HG02884 (cell line): Measurements from ENCODE around the gene SMC1B.

Source experiments
- ATAC-seq: cut with Tn5 transposase; IDR thresholded peaks from one replicate; pipeline ENCODE4 v1.9.1; 2021; ENCODE audit warnings: mild to moderate bottlenecking, moderate library complexity; ENCODE audit not compliant: unreplicated experiment

SMC1B gene

DNA sequence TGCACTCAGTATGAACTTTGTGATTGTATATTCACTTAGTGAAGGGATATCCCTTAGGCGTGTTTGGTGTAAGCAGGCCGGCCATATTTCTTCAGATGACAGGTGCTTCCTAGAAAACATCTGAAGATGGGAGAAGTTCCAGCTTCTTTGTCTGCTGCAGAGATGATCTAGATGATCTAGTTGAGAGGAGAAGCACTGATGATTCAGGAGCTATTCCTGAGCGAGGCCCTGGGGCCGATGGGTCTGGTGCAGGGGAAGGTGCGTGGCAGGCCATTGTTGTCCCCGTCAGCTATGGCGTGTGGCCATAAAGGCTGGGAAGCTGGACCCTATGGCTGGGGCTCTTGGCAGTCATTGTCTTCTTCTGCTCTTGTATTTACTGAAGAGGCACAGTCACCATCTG lies 89.7 kb downstream of the SMC1B start:
- ATAC-seq: no peak

DNA sequence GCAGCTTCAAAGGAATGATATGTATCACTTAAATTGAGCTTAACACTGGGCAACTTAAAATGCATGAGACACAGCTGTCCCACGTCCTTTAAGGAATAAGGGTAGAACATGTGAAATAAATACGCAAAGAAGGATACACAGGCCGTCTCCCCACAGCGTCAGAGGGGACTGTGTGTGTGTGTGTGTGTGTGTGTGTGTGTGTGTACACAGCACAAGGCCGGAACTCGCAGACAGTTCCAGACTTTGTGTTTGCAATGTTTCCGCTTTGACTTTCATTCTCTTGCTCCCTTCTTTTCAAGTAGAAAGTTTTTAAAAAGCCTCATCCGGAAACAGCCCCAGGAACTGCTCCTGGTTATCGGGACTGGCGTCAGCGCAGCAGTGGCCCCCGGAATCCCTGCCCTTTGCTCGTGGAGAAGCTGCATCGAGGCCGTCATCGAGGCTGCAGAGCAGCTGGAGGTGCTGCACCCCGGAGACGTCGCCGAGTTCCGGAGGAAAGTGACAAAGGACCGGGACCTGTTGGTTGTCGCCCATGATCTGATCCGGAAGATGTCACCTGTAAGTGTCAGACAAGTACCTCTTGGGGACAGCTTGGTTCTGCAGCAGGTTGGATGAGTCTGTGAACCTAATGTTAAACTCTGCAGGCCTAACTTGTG lies 90.4 kb downstream of the SMC1B start:
- ATAC-seq: no peak

DNA sequence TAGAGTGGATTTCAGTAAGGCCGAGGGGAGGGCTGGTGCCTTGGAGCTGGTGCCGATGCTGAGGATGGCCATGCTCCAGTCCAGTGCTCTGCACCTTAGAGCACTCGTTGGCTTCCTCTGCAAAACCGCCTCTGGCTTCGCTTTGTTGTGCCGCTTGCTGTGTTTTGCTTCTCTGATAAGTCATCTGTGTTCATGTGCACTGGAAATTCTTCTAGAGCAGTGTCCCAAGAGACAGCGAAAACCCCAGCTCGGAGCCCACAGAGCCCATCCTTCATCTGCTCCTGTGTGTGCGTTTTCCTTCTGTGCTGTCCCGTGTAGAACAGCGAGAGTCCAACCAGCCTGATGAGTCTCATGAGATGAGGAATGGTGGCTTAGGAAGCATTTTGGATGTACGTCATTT lies 91.6 kb downstream of the SMC1B start:
- ATAC-seq: no peak

GRCh38 chr22:45320357-45320976 lies 92.9 kb downstream of the SMC1B start:
- no peak for ATAC-seq

GRCh38 chr22:45319324-45319685 lies 94.1 kb downstream of the SMC1B start:
- no peak for ATAC-seq

GRCh38 chr22:45318558-45319323 lies 94.7 kb downstream of the SMC1B start:
- ATAC-seq: no peak

DNA sequence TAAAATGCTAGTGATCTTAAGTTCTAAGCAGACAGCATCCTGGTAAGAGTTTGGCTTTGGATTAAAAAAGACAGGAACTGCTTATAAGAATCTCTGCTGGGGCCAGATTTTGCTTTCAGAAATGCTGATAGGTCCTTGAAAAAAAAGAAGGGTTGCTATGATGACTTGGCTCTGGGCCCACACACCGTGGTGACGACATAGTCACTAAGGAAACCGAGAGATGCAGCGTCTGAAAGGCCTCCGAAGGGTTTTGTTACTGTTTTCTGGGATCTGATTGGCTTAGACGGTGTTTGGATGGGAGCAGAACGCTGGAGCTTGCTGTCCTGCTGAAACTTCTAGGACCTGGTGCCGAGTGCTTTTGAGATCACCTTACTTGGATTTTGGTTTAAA lies 95.2 kb downstream of the SMC1B start:
- no peak for ATAC-seq

- no peak for ATAC-seq
Observed at GRCh38 chr22:45317551-45318167, 95.7 kb downstream of the SMC1B start.

DNA sequence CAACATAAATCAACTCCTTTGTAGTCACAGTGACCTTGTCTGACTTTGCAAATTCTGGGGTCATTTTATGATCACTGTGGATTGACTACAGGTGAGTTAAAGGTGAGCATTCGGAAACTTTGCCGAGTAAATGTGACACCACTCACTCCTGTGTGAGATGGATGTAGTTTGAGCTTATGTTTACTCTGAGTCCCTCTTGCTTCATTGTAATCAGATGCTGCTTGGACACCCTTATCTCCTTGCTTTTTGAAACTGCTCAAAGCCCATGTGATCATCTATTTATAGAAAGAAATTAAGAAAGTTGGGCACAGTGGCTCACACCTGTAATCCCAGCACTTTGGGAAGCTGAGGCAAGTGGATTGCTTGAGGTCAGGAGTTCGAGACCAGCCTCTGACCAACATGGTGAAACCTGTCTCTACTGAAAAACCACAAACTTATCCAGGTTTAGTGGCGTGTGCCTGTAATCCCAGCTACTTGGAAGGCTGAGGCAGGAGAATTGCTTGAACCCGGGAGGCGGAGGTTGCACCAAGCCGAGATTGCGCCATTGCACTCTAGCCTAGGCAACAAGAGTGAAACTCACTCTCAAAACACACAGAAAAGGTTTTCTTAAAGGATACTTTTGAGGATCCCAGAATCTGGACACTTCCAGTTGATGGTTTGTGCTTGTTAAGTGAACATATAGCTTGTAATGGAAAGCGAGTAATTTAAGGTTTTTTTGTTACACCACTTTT lies 96.4 kb downstream of the SMC1B start:
- ATAC-seq: no peak

DNA sequence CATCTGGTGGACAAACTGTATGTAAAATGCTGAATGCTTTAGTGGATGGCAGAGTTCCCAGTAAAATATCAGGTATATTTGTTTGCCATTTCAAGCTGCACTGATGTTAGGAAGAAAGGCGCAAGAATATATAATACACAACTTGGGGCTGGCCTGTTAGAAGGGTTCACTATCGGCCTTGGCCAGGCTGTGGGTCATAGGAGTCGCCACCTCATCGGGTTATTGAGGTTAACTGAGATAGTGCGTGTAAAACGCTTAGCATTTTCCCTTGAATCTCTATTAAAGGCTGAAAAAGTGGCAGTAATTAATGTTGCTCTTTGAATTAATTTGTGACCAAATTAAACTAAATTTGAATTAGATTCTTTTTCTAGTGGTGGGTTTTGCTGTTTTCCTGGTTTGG lies 98.6 kb downstream of the SMC1B start:
- no peak for ATAC-seq

GRCh38 chr22:45314054-45314721 lies 99.2 kb downstream of the SMC1B start:
- ATAC-seq: no peak

DNA sequence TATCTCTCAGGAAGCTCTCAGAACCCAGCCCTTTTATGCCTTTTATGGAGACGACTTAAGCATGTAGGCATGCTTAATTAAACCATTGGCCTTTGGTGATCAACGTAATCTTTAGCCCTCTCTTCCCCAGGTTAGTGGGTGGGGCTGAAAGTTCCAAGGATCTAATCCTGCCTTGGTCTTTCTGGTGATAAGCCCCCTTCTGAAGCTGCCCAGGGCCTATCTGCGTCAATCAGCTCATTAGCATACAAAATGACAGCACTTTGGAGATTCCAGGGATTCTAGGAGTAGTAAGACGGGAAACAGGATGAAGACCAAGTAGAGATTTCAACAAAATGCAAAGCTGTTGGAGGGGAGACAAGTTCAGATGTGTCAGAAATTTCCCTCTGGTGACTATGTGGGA lies 100.5 kb downstream of the SMC1B start:
- no peak for ATAC-seq

- no peak for ATAC-seq
Observed at GRCh38 chr22:45312415-45312814, 101.0 kb downstream of the SMC1B start.

DNA sequence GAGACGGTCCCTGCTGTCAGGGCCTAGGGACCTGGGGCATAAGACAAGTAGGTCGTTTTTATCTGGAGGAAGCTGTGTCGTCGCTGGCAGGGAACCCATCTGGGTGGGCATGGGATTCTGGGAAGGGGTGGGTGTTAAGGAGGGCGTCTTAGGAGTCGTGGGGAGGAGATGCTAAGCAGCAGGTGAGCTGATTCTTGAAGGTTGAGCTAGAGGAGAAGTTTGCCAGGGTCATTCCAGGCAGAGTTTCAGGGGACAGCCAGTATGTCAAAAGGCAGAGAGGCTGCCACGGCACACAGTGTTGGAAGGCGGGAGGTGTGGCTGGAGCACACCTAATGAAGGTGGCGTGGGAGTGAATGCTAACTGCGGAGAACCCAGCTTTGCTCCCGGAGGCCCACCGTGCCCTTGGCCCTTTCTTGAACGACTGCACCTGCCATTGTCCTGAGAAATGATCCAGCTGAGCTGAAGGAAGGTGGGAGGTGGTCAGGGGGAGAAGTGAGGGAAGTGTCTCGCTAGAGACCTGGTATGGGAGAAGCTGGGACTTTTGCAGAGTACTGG lies 102.3 kb downstream of the SMC1B start:
- ATAC-seq: no peak

GRCh38 chr22:45310331-45310976 lies 102.9 kb downstream of the SMC1B start:
- no peak for ATAC-seq

- ATAC-seq: peak; percentile 75
Observed at GRCh38 chr22:45309422-45310227, 103.8 kb downstream of the SMC1B start, which contains the start of gene FAM118A. Gene FAM118A (plus strand): TSS chr22:45309934. CDS start chr22:45322380, 12,446 bp downstream.

DNA sequence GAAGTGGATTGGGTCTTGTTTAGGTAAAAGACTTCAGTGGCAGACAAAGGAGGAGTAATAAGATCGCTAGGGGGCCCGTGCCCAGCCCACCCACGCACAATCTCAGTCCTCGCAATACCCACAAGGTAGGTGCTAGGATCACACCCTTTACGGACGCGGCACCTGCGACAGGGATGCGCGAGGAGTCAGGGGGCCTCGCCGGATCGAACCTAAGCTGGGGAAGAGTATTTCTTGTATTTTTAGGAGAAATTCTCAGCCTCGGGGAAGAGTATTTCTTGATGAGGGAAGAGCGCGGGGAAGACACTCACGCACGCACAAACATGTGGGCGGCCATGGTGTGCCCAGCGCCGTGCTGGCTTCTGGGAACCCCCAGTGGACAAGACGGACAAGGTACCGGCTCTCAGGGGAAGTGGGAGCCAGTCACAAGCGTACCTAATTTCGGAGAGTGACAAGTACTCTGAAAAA lies 104.4 kb downstream of the SMC1B start:
- ATAC-seq: no peak

DNA sequence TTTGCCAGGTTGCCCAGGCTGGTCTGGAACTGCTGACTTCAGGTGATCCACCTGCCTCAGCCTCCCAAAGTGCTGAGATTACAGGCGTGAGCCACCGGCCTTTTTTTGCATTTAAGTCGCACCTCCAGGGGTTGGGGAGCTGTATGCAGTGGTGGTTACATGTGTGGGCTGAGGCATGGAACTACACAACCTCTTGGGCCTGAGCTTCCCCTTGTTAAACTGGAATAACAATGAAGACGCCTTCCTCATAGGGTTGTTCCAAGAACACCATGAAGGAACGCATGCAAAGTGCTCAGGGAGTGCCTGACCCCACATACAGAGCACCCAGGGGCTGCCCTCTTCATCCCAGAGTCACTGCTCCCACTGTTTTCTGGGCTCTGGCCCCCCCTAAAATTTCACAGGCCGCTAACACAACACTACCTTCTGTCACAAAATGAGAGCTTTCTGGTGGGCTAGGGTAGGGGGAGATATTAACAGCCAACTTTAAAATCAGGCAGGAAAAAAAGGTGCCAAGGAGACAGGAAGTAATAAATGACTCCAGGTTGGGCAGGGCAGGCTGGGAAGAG lies 104.9 kb downstream of the SMC1B start:
- ATAC-seq: no peak
